Epithelial cell of alveolus of lung (primary cell): ENCODE measurements around the gene PPIP5K1. TPM values are rescaled to one million over a fixed set of nuclear protein-coding genes. Genes with fewer than 3 reads are reported as not detected.

Source experiments
- total RNA-seq: library from RNA; depleted of rRNA; stranded (reverse); fragments of >200 nt; gene quantifications from 2 replicates; pipeline ENCODE4 v1.2.1, GENCODE V29; 2015

The PPIP5K1 gene
- 4.5 and 6.9 TPM in 2 replicates for total RNA-seq

GRCh38 chr15:43589778-43590466 lies at the start of gene PPIP5K1:
Gene PPIP5K1, minus strand, starts transcription at chr15:43590208. Its CDS starts 5,704 bp downstream, at chr15:43584504.

GRCh38 chr15:43618700-43619099 lies 28.7 kb upstream of the PPIP5K1 start, which contains the start of gene STRC:
Gene STRC, minus strand, starts transcription at chr15:43618800. Its CDS starts 78 bp downstream, at chr15:43618722.

GRCh38 chr15:43593328-43594190 lies 3.6 kb upstream of the PPIP5K1 start, which contains the start of gene CKMT1B:
Gene CKMT1B, plus strand, starts transcription at chr15:43594027. Its CDS starts 192 bp downstream, at chr15:43594219.

GRCh38 chr15:43517354-43518196 lies 72.4 kb downstream of the PPIP5K1 start, which contains the start of gene MAP1A:
Gene MAP1A, plus strand, starts transcription at chr15:43517608. Its CDS starts 3,866 bp downstream, at chr15:43521474.

GRCh38 chr15:43492673-43493601 lies 97.1 kb downstream of the PPIP5K1 start, which contains the start of gene TP53BP1:
Gene TP53BP1, minus strand, starts transcription at chr15:43493156. Its CDS starts 113 bp downstream, at chr15:43493043.

Other genes with a start within 250 kb of the PPIP5K1 start
- 6.3 and 13.0 TPM in 2 replicates for gene ZSCAN29, start 219.2 kb downstream of the PPIP5K1 start, total RNA-seq
- 12.3 and 12.6 TPM in 2 replicates for gene TUBGCP4, start 219.1 kb downstream of the PPIP5K1 start, total RNA-seq
- 23.3 and 37.8 TPM in 2 replicates for gene TP53BP1, start 97.1 kb downstream of the PPIP5K1 start, total RNA-seq
- 26.2 and 29.1 TPM in 2 replicates for gene MAP1A, start 72.6 kb downstream of the PPIP5K1 start, total RNA-seq
- gene CKMT1B, start 3.8 kb upstream of the PPIP5K1 start, total RNA-seq, result 1.0 TPM in 1 of 2 replicates, not detected in the other
- gene STRC, start 28.6 kb upstream of the PPIP5K1 start, total RNA-seq, result not detected in 2 replicates
- gene CATSPER2, start 58.6 kb upstream of the PPIP5K1 start, total RNA-seq, result 0.65 TPM in 1 of 2 replicates, not detected in the other
- gene CKMT1A, start 103.7 kb upstream of the PPIP5K1 start, total RNA-seq, result not detected in 2 replicates
- gene PDIA3, start 156.2 kb upstream of the PPIP5K1 start, total RNA-seq, result 295 and 351 TPM in 2 replicates
- 3.2 and 3.7 TPM in 2 replicates for gene ELL3, start 186.8 kb upstream of the PPIP5K1 start, total RNA-seq
- 1,226 and 1,940 TPM in 2 replicates for gene SERF2, start 202.1 kb upstream of the PPIP5K1 start, total RNA-seq
- not detected in 2 replicates for gene SERINC4, start 210.0 kb upstream of the PPIP5K1 start, total RNA-seq
- 8.0 and 20.6 TPM in 2 replicates for gene HYPK, start 210.4 kb upstream of the PPIP5K1 start, total RNA-seq
- gene MFAP1, start 234.5 kb upstream of the PPIP5K1 start, total RNA-seq, result 21.1 and 27.1 TPM in 2 replicates
- gene WDR76, start 236.8 kb upstream of the PPIP5K1 start, total RNA-seq, result 5.6 and 15.8 TPM in 2 replicates